Measurements from ENCODE around the gene SSU72.

GRCh38 chr1:1536938-1537546 is 37.6 kb downstream of the SSU72 start:
- TF ChIP-seq, protein P1, sequence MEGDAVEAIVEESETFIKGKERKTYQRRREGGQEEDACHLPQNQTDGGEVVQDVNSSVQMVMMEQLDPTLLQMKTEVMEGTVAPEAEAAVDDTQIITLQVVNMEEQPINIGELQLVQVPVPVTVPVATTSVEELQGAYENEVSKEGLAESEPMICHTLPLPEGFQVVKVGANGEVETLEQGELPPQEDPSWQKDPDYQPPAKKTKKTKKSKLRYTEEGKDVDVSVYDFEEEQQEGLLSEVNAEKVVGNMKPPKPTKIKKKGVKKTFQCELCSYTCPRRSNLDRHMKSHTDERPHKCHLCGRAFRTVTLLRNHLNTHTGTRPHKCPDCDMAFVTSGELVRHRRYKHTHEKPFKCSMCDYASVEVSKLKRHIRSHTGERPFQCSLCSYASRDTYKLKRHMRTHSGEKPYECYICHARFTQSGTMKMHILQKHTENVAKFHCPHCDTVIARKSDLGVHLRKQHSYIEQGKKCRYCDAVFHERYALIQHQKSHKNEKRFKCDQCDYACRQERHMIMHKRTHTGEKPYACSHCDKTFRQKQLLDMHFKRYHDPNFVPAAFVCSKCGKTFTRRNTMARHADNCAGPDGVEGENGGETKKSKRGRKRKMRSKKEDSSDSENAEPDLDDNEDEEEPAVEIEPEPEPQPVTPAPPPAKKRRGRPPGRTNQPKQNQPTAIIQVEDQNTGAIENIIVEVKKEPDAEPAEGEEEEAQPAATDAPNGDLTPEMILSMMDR (conservative IDR thresholded peaks at IDR 0.05 in 1 of 2, IDR thresholded peaks at IDR 0.05 in 1 of 2; ENCODE audit: low read depth in 1 of 2, low read length in 2 of 2), result no peak
- no peak for TF ChIP-seq EZH2 (IDR thresholded peaks at IDR 0.05; ENCODE audit: low read length, missing control alignments)

All from fibroblast of lung (primary cell).